OCI-LY3 (cell line): ENCODE measurements around the gene MAP3K19.

ENCODE experiments used
- EZH2phosphoT487 ChIP-seq: fragments of 200-600 bp; shearing (Covaris generic); IDR thresholded peaks from 2 replicates; pipeline ENCODE4 v1.6.1; 2018; ENCODE audit warnings: antibody characterized with exemption, mixed run types, low read depth
- TF ChIP-seq, protein P1 (sequence below): fragments of 200-600, 300-600 bp; sonication (generic); IDR thresholded peaks from 2 replicates; pipeline ENCODE4 v1.5.1; 2014; ENCODE audit warnings: antibody characterized with exemption, low read length, low read depth

DNA sequence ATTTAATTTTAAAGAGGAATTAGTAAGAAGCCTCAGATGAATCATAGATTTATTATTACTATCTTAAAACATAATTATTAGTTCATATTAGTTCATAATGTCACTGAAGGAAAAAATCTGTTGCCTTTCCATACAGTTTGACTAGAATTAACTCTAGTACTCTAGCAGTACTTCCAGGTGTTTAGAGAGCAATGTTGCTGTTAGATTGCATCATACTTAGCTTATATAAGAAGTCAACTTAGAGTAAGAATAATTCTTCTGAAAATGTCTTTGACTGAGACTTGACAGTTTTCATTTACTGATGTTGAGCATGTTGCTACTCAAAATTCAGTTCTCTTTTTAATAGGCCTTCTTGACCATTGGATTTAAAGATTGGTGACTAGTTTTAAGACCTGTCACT, 9.5 kb upstream of the MAP3K19 start:
- TF ChIP-seq, protein P1, sequence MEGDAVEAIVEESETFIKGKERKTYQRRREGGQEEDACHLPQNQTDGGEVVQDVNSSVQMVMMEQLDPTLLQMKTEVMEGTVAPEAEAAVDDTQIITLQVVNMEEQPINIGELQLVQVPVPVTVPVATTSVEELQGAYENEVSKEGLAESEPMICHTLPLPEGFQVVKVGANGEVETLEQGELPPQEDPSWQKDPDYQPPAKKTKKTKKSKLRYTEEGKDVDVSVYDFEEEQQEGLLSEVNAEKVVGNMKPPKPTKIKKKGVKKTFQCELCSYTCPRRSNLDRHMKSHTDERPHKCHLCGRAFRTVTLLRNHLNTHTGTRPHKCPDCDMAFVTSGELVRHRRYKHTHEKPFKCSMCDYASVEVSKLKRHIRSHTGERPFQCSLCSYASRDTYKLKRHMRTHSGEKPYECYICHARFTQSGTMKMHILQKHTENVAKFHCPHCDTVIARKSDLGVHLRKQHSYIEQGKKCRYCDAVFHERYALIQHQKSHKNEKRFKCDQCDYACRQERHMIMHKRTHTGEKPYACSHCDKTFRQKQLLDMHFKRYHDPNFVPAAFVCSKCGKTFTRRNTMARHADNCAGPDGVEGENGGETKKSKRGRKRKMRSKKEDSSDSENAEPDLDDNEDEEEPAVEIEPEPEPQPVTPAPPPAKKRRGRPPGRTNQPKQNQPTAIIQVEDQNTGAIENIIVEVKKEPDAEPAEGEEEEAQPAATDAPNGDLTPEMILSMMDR = no peak
- no peak for TF ChIP-seq EZH2phosphoT487
